ENCODE data around the gene NFAM1.

The NFAM1 gene

GRCh38 chr22:42444077-42444904 lies 12.1 kb upstream of the NFAM1 start (continued):
- no peak for TF ChIP-seq PRDM6 (tag by site-specific recombination; IDR thresholded peaks at IDR 0.05)
- no peak for TF ChIP-seq ZNF214 (tag by site-specific recombination; IDR thresholded peaks at IDR 0.05; ENCODE audit: borderline replicate concordance)
- 0 out of 2 replicates have a peak, but pooled peaks have one; percentile 16 for TF ChIP-seq ZNF610 (tag by site-specific recombination; IDR thresholded peaks at IDR 0.05; ENCODE audit: borderline replicate concordance)
- TF ChIP-seq ZNF501 (tag by site-specific recombination; IDR thresholded peaks at IDR 0.05), result no peak; the same call in 1 of the 2 replicates
- no peak for TF ChIP-seq KLF1 (tag by site-specific recombination; IDR thresholded peaks at IDR 0.05)
- no peak for TF ChIP-seq BCL6B (tag by site-specific recombination; IDR thresholded peaks at IDR 0.05)
- TF ChIP-seq ZNF48 (tag by site-specific recombination; IDR thresholded peaks at IDR 0.05), result no peak
- TF ChIP-seq ZNF354C (tag by site-specific recombination; IDR thresholded peaks at IDR 0.05; ENCODE audit: borderline replicate concordance, low read depth), result no peak
- TF ChIP-seq ZNF362 (tag by site-specific recombination; IDR thresholded peaks at IDR 0.05), result no peak
- no peak for TF ChIP-seq ZNF449 (tag by site-specific recombination; IDR thresholded peaks at IDR 0.05)
- TF ChIP-seq ZNF221 (tag by site-specific recombination; IDR thresholded peaks at IDR 0.05; ENCODE audit: borderline replicate concordance), result 0 out of 2 replicates have a peak, but pooled peaks have one; percentile 26
- TF ChIP-seq AEBP2 (tag by site-specific recombination; IDR thresholded peaks at IDR 0.05; ENCODE audit: borderline replicate concordance), result no peak
- TF ChIP-seq ZNF280D (tag by site-specific recombination; IDR thresholded peaks at IDR 0.05), result 0 out of 2 replicates have a peak, but pooled peaks have one; percentile 7
- peak; percentile 44 for TF ChIP-seq ZNF335 (tag by site-specific recombination; conservative IDR thresholded peaks at IDR 0.05)
- no peak for TF ChIP-seq ZNF670 (tag by site-specific recombination; IDR thresholded peaks at IDR 0.05; ENCODE audit: low read depth)
- TF ChIP-seq ZNF677 (tag by site-specific recombination; IDR thresholded peaks at IDR 0.05), result no peak
- TF ChIP-seq ZNF558 (tag by site-specific recombination; IDR thresholded peaks at IDR 0.05), result peak; percentile 22; the same call in 1 of the 2 replicates
- TF ChIP-seq ZNF26 (tag by site-specific recombination; IDR thresholded peaks at IDR 0.05), result no peak
- TF ChIP-seq ZNF621 (tag by site-specific recombination; IDR thresholded peaks at IDR 0.05), result no peak
- TF ChIP-seq ZNF433 (tag by site-specific recombination; IDR thresholded peaks at IDR 0.05; ENCODE audit: low read depth), result no peak
- no peak for TF ChIP-seq ZNF19 (tag by site-specific recombination; IDR thresholded peaks at IDR 0.05; ENCODE audit: low read depth)
- TF ChIP-seq KLF10 (tag by site-specific recombination; IDR thresholded peaks at IDR 0.05), result peak; percentile 26; the same call in 1 of the 2 replicates
- TF ChIP-seq ZNF223 (tag by site-specific recombination; IDR thresholded peaks at IDR 0.05), result no peak
- TF ChIP-seq HOXC10 (CRISPR knock-in tag; IDR thresholded peaks at IDR 0.05), result no peak
- TF ChIP-seq PRDM1 (tag by site-specific recombination; IDR thresholded peaks at IDR 0.05), result no peak
- no peak for TF ChIP-seq SALL2 (tag by site-specific recombination; IDR thresholded peaks at IDR 0.05; ENCODE audit: borderline replicate concordance)
- 0 out of 2 replicates have a peak, but pooled peaks have one; percentile 46 for TF ChIP-seq ZNF184 (tag by site-specific recombination; IDR thresholded peaks at IDR 0.05)

Data from HEK293 (cell line).